H9 (cell line): ENCODE data around the gene INO80B. TPM values are rescaled to one million over a fixed set of nuclear protein-coding genes. Genes with fewer than 3 reads are reported as not detected.

Experiments used
- DNase-seq: peaks from one replicate; pipeline ENCODE4 v3.0.0-alpha.2; 2017
- H2AFZ ChIP-seq: one replicate; pipeline ENCODE4 v1.6.1; 2013; ENCODE audit warnings: mild to moderate bottlenecking, low read length, control low read depth, moderate library complexity
- H2AK5ac ChIP-seq: 2 replicates; pipeline ENCODE4 v1.6.1; 2013; ENCODE audit warnings: low read length, control low read depth, mixed read lengths; ENCODE audit not compliant: insufficient read length
- H2BK120ac ChIP-seq: one replicate; pipeline ENCODE4 v1.6.1; 2013; ENCODE audit warnings: low read depth, mild to moderate bottlenecking, low read length, control low read depth, inconsistent platforms; ENCODE audit not compliant: poor library complexity, severe bottlenecking
- H2BK12ac ChIP-seq: 2 replicates; pipeline ENCODE4 v1.6.1; 2013; ENCODE audit warnings: low read length, control low read depth, mixed read lengths, low read depth; ENCODE audit not compliant: insufficient read length
- H2BK15ac ChIP-seq: 2 replicates; pipeline ENCODE4 v1.6.1; 2013; ENCODE audit warnings: low read depth, low read length, control low read depth
- H2BK20ac ChIP-seq: one replicate; pipeline ENCODE4 v1.6.1; 2013; ENCODE audit warnings: low read depth, mild to moderate bottlenecking, low read length, control low read depth, inconsistent platforms; ENCODE audit not compliant: poor library complexity, severe bottlenecking
- H2BK5ac ChIP-seq: 2 replicates; pipeline ENCODE4 v1.6.1; 2013; ENCODE audit warnings: low read length, control low read depth, mixed read lengths; ENCODE audit not compliant: insufficient read length
- H3K14ac ChIP-seq: 2 replicates; pipeline ENCODE4 v1.6.1; 2013; ENCODE audit warnings: low read length, control low read depth; ENCODE audit not compliant: insufficient read depth
- H3K18ac ChIP-seq: 2 replicates; pipeline ENCODE4 v1.6.1; 2013; ENCODE audit warnings: low read depth, mild to moderate bottlenecking, mixed read lengths, low read length, control low read depth; ENCODE audit not compliant: insufficient read length
- H3K23ac ChIP-seq: 2 replicates; pipeline ENCODE4 v1.6.1; 2013; ENCODE audit warnings: low read length, control low read depth, mixed read lengths, low read depth; ENCODE audit not compliant: insufficient read length
- H3K23me2 ChIP-seq: 2 replicates; pipeline ENCODE4 v1.6.1; 2013; ENCODE audit warnings: low read depth, mild to moderate bottlenecking, mixed read lengths, low read length, control low read depth; ENCODE audit not compliant: insufficient read length, poor library complexity, severe bottlenecking
- H3K27ac ChIP-seq: 2 replicates; pipeline ENCODE4 v1.5.1; 2013; ENCODE audit warnings: low read length, control low read depth, mixed read lengths, low read depth; ENCODE audit not compliant: insufficient read length
- H3K27me3 ChIP-seq: 2 replicates; pipeline ENCODE4 v1.6.1; 2013; ENCODE audit warnings: low read length, control low read depth, inconsistent platforms; ENCODE audit not compliant: insufficient read depth
- H3K4ac ChIP-seq: 2 replicates; pipeline ENCODE4 v1.6.1; 2013; ENCODE audit warnings: low read depth, mild to moderate bottlenecking, control low read depth, inconsistent platforms, low read length, moderate library complexity
- H3K4me1 ChIP-seq: 2 replicates; pipeline ENCODE4 v1.6.1; 2013; ENCODE audit warnings: low read length, control low read depth, inconsistent platforms; ENCODE audit not compliant: insufficient read depth
- H3K4me2 ChIP-seq: 2 replicates; pipeline ENCODE4 v1.6.1; 2013; ENCODE audit warnings: low read length, control low read depth, mixed read lengths; ENCODE audit not compliant: insufficient read length, insufficient read depth
- H3K56ac ChIP-seq: 2 replicates; pipeline ENCODE4 v1.6.1; 2013; ENCODE audit warnings: low read depth, mild to moderate bottlenecking, mixed read lengths, low read length, control low read depth; ENCODE audit not compliant: insufficient read length
- H3K79me1 ChIP-seq: 2 replicates; pipeline ENCODE4 v1.6.1; 2013; ENCODE audit warnings: low read depth, mild to moderate bottlenecking, moderate library complexity, low read length, control low read depth, inconsistent platforms; ENCODE audit not compliant: insufficient read depth, poor library complexity, severe bottlenecking
- H3K79me2 ChIP-seq: 2 replicates; pipeline ENCODE4 v1.6.1; 2013; ENCODE audit warnings: low read length, control low read depth, inconsistent platforms; ENCODE audit not compliant: insufficient read depth
- H3K9ac ChIP-seq: 2 replicates; pipeline ENCODE4 v1.6.1; 2013; ENCODE audit warnings: low read length, control low read depth, mixed read lengths; ENCODE audit not compliant: insufficient read length; ENCODE audit errors: extremely low read depth
- H3K9me3 ChIP-seq: one replicate; pipeline ENCODE4 v1.6.1; 2013; ENCODE audit warnings: low read depth, low read length, inconsistent platforms; ENCODE audit not compliant: control insufficient read depth
- H3T11ph ChIP-seq: one replicate; pipeline ENCODE4 v1.6.1; 2013; ENCODE audit warnings: mild to moderate bottlenecking, low read length, control low read depth, inconsistent platforms
- H4K20me1 ChIP-seq: one replicate; pipeline ENCODE4 v1.6.1; 2013; ENCODE audit not compliant: control insufficient read depth, insufficient read length, insufficient read depth
- H4K5ac ChIP-seq: 2 replicates; pipeline ENCODE4 v1.6.1; 2013; ENCODE audit warnings: low read depth, mild to moderate bottlenecking, mixed read lengths, low read length, control low read depth; ENCODE audit not compliant: insufficient read length
- H4K8ac ChIP-seq: replicated peaks from 2 replicates; pipeline ENCODE4 v1.6.1; 2013; ENCODE audit warnings: low read length, control low read depth, mixed read lengths, low read depth; ENCODE audit not compliant: insufficient read length
- H4K91ac ChIP-seq: 2 replicates; pipeline ENCODE4 v1.6.1; 2013; ENCODE audit warnings: low read depth, mild to moderate bottlenecking, moderate library complexity, mixed read lengths, low read length, control low read depth; ENCODE audit not compliant: insufficient read length
- H3K27ac Mint-ChIP-seq, 3 experiments: 2 replicates in 2 of 3; 3 replicates in 1 of 3; pipeline ENCODE4 v1.8.0; 2020 to 2021; ENCODE audit warnings: mixed read lengths in 3 of 3, mild to moderate bottlenecking in 1 of 3, moderate library complexity in 1 of 3
- H3K27me3 Mint-ChIP-seq: 2 replicates; pipeline ENCODE4 v1.8.0; 2021; ENCODE audit warnings: low read depth, mild to moderate bottlenecking, moderate library complexity, mixed read lengths
- H3K36me3 Mint-ChIP-seq, 3 experiments: 2 replicates in 2 of 3; 3 replicates in 1 of 3; pipeline ENCODE4 v1.8.0; 2020 to 2021; ENCODE audit warnings: low read depth in 3 of 3, mixed read lengths in 3 of 3; ENCODE audit not compliant: insufficient read depth in 1 of 3
- H3K4me1 Mint-ChIP-seq, 2 experiments: 2 replicates each; pipeline ENCODE4 v1.8.0; 2020; ENCODE audit warnings: mixed read lengths in 2 of 2
- H3K4me3 Mint-ChIP-seq, 2 experiments: 2 replicates in 1 of 2; 3 replicates in 1 of 2; pipeline ENCODE4 v1.8.0; 2020 to 2021; ENCODE audit warnings: mild to moderate bottlenecking in 2 of 2, mixed read lengths in 2 of 2, moderate library complexity in 1 of 2
- H3K9me3 Mint-ChIP-seq, 2 experiments: 2 replicates in 1 of 2; 3 replicates in 1 of 2; pipeline ENCODE4 v1.8.0; 2020; ENCODE audit warnings: mild to moderate bottlenecking in 2 of 2, mixed read lengths in 2 of 2, moderate library complexity in 1 of 2
- CTCF ChIP-seq: fragments of 200-600 bp; sonication (generic); conservative IDR thresholded peaks from 3 replicates; pipeline ENCODE4 v1.8.0; 2021; ENCODE audit warnings: antibody characterized with exemption, mild to moderate bottlenecking
- WGBS: extraction: QIAGEN DNeasy Blood & Tissue Kit; methylation state at CpG from one replicate; pipeline ENCODE4 v1.1.7; 2013; ENCODE audit warnings: missing lambda C conversion rate, low lambda C conversion rate, mixed read lengths; ENCODE audit not compliant: insufficient read length; ENCODE audit errors: extremely low coverage; 5-methylcytosine and 5-hydroxymethylcytosine counted together
- total RNA-seq: library from RNA; stranded (reverse); gene quantifications from 2 replicates; pipeline ENCODE4 v1.2.1, GENCODE V29; 2021

INO80B gene
- total RNA-seq, 1 experiment from 2014 or later: 17.6 TPM

GRCh38 chr2:74491648-74492544 lies 37.0 kb downstream of the INO80B start:
- Histone ChIP-seq H2BK15ac (no peak overlapping the region), H4K20me1 (no peaks in the 10 kb centered on the region), H3K9me3 (no peaks in the 10 kb centered on the region), H2AK5ac (no peak overlapping the region), H3K9ac (no peak overlapping the region), H3K4me1 (no peaks in the 10 kb centered on the region), H3K56ac (no peak overlapping the region), H3K79me2 (no peaks in the 10 kb centered on the region), H3K18ac (no peak overlapping the region), H3K4me2 (no peak overlapping the region), H4K91ac (no peak overlapping the region), H2BK5ac (no peak overlapping the region), H3K14ac (no peak overlapping the region), H2BK12ac (no peak overlapping the region), H3K23me2 (no peaks in the 10 kb centered on the region), H3K4ac (no peak overlapping the region), H3K27me3 (peaks cover 12% of the 10 kb centered on the region; the same call in 1 of the 2 replicates), H3K27ac (no peak overlapping the region), H3K79me1 (no peaks in the 10 kb centered on the region), H3T11ph (no peak overlapping the region), H3K23ac (no peak overlapping the region), H2AFZ (no peak overlapping the region), H4K8ac (no peak overlapping the region), H2BK20ac (no peak overlapping the region), H4K5ac (no peak overlapping the region), H2BK120ac (no peak overlapping the region)
- H3K36me3 Mint-ChIP-seq: peaks cover 28 to 53% (median 46%) of the 10 kb centered on the region in 3 experiments
- H3K27me3 Mint-ChIP-seq: peaks cover 26% of the 10 kb centered on the region
- H3K4me3 Mint-ChIP-seq: no peak overlapping the region
- H3K27ac Mint-ChIP-seq: no peak overlapping the region
- no peak for DNase-seq
- no peaks in the 10 kb centered on the region for H3K9me3 Mint-ChIP-seq
- WGBS: no CpG with 5 or more reads among the region's 12 CpGs
- TF ChIP-seq CTCF: no peak
- H3K4me1 Mint-ChIP-seq: no peaks in the 10 kb centered on the region
